Hepatocyte (in vitro differentiated cells): Measurements from ENCODE around the gene PLEKHG4B. TPM values are rescaled to one million over a fixed set of nuclear protein-coding genes. Genes with fewer than 3 reads are reported as not detected.
"Not testable (repeated sequence)": the region's sequence is repeated elsewhere in the genome, so short reads cannot be mapped to it uniquely, and the experiment has no call there.

Source experiments
- DNase-seq: peaks from one replicate; pipeline ENCODE4 v3.0.0-alpha.2; 2016; ENCODE audit warnings: low spot score
- H2AFZ ChIP-seq: fragments of 200-600 bp; sonication (generic); 2 replicates; pipeline ENCODE4 v1.6.0; 2016; ENCODE audit warnings: antibody characterized with exemption, mild to moderate bottlenecking
- H3K27ac ChIP-seq: fragments of 200-600 bp; sonication (generic); 2 replicates; pipeline ENCODE4 v1.5.1; 2016; ENCODE audit warnings: mild to moderate bottlenecking
- H3K27me3 ChIP-seq: fragments of 200-600 bp; sonication (generic); 2 replicates; pipeline ENCODE4 v1.6.1; 2016
- H3K36me3 ChIP-seq: fragments of 200-600 bp; sonication (generic); replicated peaks from 2 replicates; pipeline ENCODE4 v1.5.1; 2016; ENCODE audit warnings: low read depth; ENCODE audit not compliant: insufficient read depth
- H3K4me1 ChIP-seq: fragments of 200-600 bp; sonication (generic); 2 replicates; pipeline ENCODE4 v1.5.1; 2016; ENCODE audit warnings: mild to moderate bottlenecking, moderate library complexity; ENCODE audit not compliant: insufficient read depth
- H3K4me2 ChIP-seq: fragments of 200-600 bp; sonication (generic); 2 replicates; pipeline ENCODE4 v1.6.0; 2016
- H3K4me3 ChIP-seq: fragments of 200-600 bp; sonication (generic); 2 replicates; pipeline ENCODE4 v1.5.1; 2016; ENCODE audit warnings: mild to moderate bottlenecking
- H3K79me2 ChIP-seq: fragments of 200-600 bp; sonication (generic); 2 replicates; pipeline ENCODE4 v1.6.0; 2017; ENCODE audit warnings: mild to moderate bottlenecking
- H3K9me2 ChIP-seq: fragments of 200-600 bp; sonication (generic); replicated peaks from 2 replicates; pipeline ENCODE4 v1.6.0; 2017; ENCODE audit warnings: mild to moderate bottlenecking; ENCODE audit not compliant: insufficient read depth
- H3K9me3 ChIP-seq: fragments of 200-600 bp; sonication (generic); 2 replicates; pipeline ENCODE4 v1.5.1; 2016; ENCODE audit warnings: low read depth, mild to moderate bottlenecking
- H4K20me1 ChIP-seq: fragments of 200-600 bp; sonication (generic); 2 replicates; pipeline ENCODE4 v1.6.0; 2016; ENCODE audit warnings: mild to moderate bottlenecking; ENCODE audit not compliant: insufficient read depth, poor library complexity, severe bottlenecking
- EZH2 ChIP-seq: fragments of 200-600 bp; sonication (generic); IDR thresholded peaks from 2 replicates; pipeline ENCODE4 v1.6.1; 2016; ENCODE audit warnings: antibody characterized with exemption, mild to moderate bottlenecking, borderline replicate concordance
- EZH2phosphoT487 ChIP-seq: fragments of 200-600 bp; sonication (generic); IDR thresholded peaks from one replicate; pipeline ENCODE4 v1.6.1; 2018; ENCODE audit warnings: antibody characterized with exemption, mild to moderate bottlenecking, low read depth, moderate library complexity; ENCODE audit not compliant: unreplicated experiment, severe bottlenecking
- WGBS: methylation state at CpG from one replicate; pipeline ENCODE4 v1.1.6; 2016; ENCODE audit warnings: low lambda C conversion rate; ENCODE audit errors: missing lambda C conversion rate; 5-methylcytosine and 5-hydroxymethylcytosine counted together
- polyA plus RNA-seq: library from polyadenylated mRNA; unstranded; fragments of >200 nt; fragmentation: Nextera tagmentation; extraction: Ambion mirVana; gene quantifications from 2 replicates; pipeline ENCODE4 v1.2.1, GENCODE V29; 2016
- total RNA-seq: library from RNA; depleted of rRNA; stranded (reverse); fragments of >200 nt; gene quantifications from 2 replicates; pipeline ENCODE4 v1.2.3, GENCODE V29; 2014
- TF ChIP-seq, protein P1 (sequence below): fragments of 200-600 bp; sonication (generic); IDR thresholded peaks from 2 replicates; pipeline ENCODE4 v1.5.1; 2016; ENCODE audit warnings: antibody characterized with exemption, mild to moderate bottlenecking; ENCODE audit not compliant: poor library complexity

PLEKHG4B gene
- total and polyA plus RNA-seq, 2 experiments from 2014 or later, result 3.6 to 4.0 TPM

DNA sequence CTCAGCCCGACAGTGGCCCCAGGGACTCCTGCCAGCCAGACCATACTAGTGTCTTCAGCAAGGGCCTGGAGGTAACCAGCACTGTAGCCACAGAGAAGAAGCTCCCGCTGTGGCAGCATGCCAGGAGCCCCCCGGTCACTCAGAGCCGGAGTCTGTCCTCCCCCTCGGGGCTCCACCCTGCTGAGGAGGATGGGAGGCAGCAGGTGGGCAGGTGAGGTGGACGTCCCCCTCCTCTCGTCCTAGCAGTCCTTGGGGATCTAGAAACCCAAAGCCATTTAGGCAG is 71.3 kb downstream of the PLEKHG4B start:
- Histone ChIP-seq H3K36me3 (no peaks in the 10 kb centered on the region), H3K27me3 (no peaks in the 10 kb centered on the region), H3K4me2 (no peak overlapping the region), H3K27ac (no peak overlapping the region), H3K9me3 (no peaks in the 10 kb centered on the region), H4K20me1 (no peaks in the 10 kb centered on the region), H2AFZ (no peak overlapping the region), H3K4me1 (no peaks in the 10 kb centered on the region), H3K4me3 (no peak overlapping the region), H3K79me2 (no peaks in the 10 kb centered on the region), H3K9me2 (no peaks in the 10 kb centered on the region)
- no peak for DNase-seq
- WGBS, result 98% methylated on average over 7 of the region's 7 CpGs
- TF ChIP-seq EZH2phosphoT487, result no peak
- TF ChIP-seq, protein P1, sequence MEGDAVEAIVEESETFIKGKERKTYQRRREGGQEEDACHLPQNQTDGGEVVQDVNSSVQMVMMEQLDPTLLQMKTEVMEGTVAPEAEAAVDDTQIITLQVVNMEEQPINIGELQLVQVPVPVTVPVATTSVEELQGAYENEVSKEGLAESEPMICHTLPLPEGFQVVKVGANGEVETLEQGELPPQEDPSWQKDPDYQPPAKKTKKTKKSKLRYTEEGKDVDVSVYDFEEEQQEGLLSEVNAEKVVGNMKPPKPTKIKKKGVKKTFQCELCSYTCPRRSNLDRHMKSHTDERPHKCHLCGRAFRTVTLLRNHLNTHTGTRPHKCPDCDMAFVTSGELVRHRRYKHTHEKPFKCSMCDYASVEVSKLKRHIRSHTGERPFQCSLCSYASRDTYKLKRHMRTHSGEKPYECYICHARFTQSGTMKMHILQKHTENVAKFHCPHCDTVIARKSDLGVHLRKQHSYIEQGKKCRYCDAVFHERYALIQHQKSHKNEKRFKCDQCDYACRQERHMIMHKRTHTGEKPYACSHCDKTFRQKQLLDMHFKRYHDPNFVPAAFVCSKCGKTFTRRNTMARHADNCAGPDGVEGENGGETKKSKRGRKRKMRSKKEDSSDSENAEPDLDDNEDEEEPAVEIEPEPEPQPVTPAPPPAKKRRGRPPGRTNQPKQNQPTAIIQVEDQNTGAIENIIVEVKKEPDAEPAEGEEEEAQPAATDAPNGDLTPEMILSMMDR, result no peak
- TF ChIP-seq EZH2, result no peak

DNA sequence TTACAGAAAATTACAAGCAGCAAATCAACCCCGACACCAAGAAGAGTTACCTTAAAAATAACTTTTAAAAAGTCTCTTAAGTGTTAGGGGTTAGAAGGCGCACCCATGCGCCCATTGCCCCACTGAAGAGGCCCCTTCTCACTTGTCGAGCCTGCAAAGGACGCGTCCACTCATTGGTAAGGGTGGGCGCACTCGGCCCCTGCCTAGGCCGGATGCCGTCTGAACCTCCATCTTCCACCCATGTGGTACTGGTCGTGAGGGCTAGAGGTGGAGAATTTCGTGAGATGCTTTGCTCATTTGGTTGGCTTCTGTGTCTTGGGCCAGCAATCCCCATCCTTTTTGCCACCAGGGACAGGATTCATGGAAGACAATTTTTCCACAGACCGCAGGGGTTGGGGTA is 71.9 kb downstream of the PLEKHG4B start:
- DNase-seq, result no peak
- 88% methylated on average over 13 of the region's 13 CpGs for WGBS
- H3K36me3 ChIP-seq, result no peaks in the 10 kb centered on the region
- H3K27ac ChIP-seq, result no peak overlapping the region
- H3K4me1 ChIP-seq, result no peaks in the 10 kb centered on the region
- H3K27me3 ChIP-seq, result no peaks in the 10 kb centered on the region
- TF ChIP-seq EZH2phosphoT487, result no peak
- no peak for TF ChIP-seq EZH2
- TF ChIP-seq, protein P1, result no peak
- H2AFZ ChIP-seq, result no peak overlapping the region
- H4K20me1 ChIP-seq, result no peaks in the 10 kb centered on the region
- no peaks in the 10 kb centered on the region for H3K9me2 ChIP-seq
- H3K79me2 ChIP-seq, result no peaks in the 10 kb centered on the region
- H3K9me3 ChIP-seq, result no peaks in the 10 kb centered on the region
- H3K4me2 ChIP-seq, result no peak overlapping the region
- H3K4me3 ChIP-seq, result no peak overlapping the region

DNA sequence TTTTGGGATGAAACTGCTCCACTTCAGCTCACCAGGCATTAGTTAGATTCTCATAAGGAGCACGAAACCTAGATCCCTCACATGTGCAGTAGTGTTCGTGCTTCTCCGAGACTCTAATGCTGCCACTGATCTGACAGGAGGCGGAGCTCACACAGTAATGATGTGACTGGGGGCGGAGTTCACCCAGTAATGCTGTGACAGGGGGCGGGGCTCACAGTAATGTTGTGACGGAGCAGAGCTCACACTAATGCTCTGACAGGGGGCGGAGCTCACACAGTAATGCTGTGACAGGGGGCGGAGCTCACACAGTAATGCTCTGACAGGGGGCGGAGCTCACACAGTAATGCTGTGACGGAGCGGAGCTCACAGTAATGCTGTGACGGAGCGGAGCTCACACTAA is 72.3 kb downstream of the PLEKHG4B start:
- no peak for DNase-seq
- WGBS, result 89% methylated on average over 7 of the region's 14 CpGs
- H3K79me2 ChIP-seq, result no peaks in the 10 kb centered on the region
- H2AFZ ChIP-seq, result no peak overlapping the region
- H3K9me2 ChIP-seq, result no peaks in the 10 kb centered on the region
- no peaks in the 10 kb centered on the region for H3K4me1 ChIP-seq
- no peak overlapping the region for H3K27ac ChIP-seq
- no peak overlapping the region for H3K4me2 ChIP-seq
- TF ChIP-seq, protein P1, result no peak
- no peak for TF ChIP-seq EZH2
- no peak for TF ChIP-seq EZH2phosphoT487
- no peaks in the 10 kb centered on the region for H3K9me3 ChIP-seq
- H4K20me1 ChIP-seq, result no peaks in the 10 kb centered on the region
- no peak overlapping the region for H3K4me3 ChIP-seq
- H3K27me3 ChIP-seq, result no peaks in the 10 kb centered on the region
- no peaks in the 10 kb centered on the region for H3K36me3 ChIP-seq

DNA sequence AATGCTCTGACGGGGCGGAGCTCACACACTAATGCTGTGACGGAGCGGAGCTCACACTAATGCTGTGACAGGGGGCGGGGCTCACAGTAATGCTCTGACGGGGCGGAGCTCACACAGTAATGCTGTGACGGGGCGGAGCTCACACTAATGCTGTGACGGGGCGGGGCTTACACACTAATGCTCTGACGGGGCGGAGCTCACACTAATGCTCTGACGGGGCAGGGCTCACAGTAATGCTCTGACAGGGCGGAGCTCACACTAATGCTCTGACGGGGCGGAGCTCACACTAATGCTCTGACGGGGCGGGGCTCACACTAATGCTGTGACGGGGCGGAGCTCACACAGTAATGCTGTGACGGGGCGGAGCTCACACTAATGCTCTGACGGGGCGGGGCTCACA is 72.8 kb downstream of the PLEKHG4B start:
- not testable (repeated sequence) for H3K9me2 ChIP-seq

More for the DNA sequence above, 72.8 kb downstream of the PLEKHG4B start:
- not testable (repeated sequence) for H3K79me2 ChIP-seq, H3K4me1 ChIP-seq, H3K4me3 ChIP-seq, H3K27me3 ChIP-seq, H3K36me3 ChIP-seq, H2AFZ ChIP-seq, H3K4me2 ChIP-seq, H3K9me3 ChIP-seq, DNase-seq, H3K27ac ChIP-seq, H4K20me1 ChIP-seq
- 100% methylated on average over 4 of the region's 25 CpGs for WGBS
